HepG2 (cell line): ENCODE data around the gene SLC45A3. TPM values are rescaled to one million over a fixed set of nuclear protein-coding genes. Genes with fewer than 3 reads are reported as not detected.

ENCODE experiments used
- ATAC-seq: fragments of 200-7000 bp; cut with Tn5 transposase; 3 replicates; pipeline ENCODE4 v1.9.1; 2020; ENCODE audit warnings: mild to moderate bottlenecking, moderate library complexity
- BruUV-seq: library from RNA; stranded (reverse); fragments of 400-500 nt; replicated peaks from 2 replicates; lab custom pipeline; 2021; lab: Mats Ljungman, UMichigan
- CTCF ChIA-PET: fragments of 300-600 bp; formaldehyde crosslinking; extraction: SDS; loops from one replicate; lab custom pipeline; 2021; ENCODE audit warnings: low total read pairs, inconsistent platforms, low intra/inter-chr PET ratio; lab: Yijun Ruan, JAX
- POLR2A ChIA-PET: fragments of 350-600 bp; sonication (Branson Sonifier 250); formaldehyde crosslinking; loops from one replicate; lab custom pipeline; 2020; ENCODE audit warnings: antibody characterized with exemption, inconsistent platforms; lab: Yijun Ruan, JAX
- DNase-seq: peaks from one replicate; pipeline ENCODE4 v3.0.0-alpha.2; 2015; ENCODE audit warnings: low spot score
- FAIRE-seq: peaks from 3 replicates; lab custom pipeline; 2011; peaks lifted over from hg19 to GRCh38; lab: Jason Lieb, UNC
- H2AFZ ChIP-seq: one replicate; pipeline ENCODE4 v1.6.1; 2011; ENCODE audit warnings: low read length, inconsistent platforms
- H3K27ac ChIP-seq: fragments of 300-600 bp; 3 replicates; pipeline ENCODE4 v1.8.0; 2011; ENCODE audit warnings: mixed run types, mild to moderate bottlenecking, mixed read lengths, low read length, inconsistent platforms; ENCODE audit not compliant: insufficient read depth; ENCODE audit errors: extremely low read length
- H3K27me3 ChIP-seq, 2 experiments: fragments of 200-600 bp in 1 of 2; 2 replicates in 1 of 2; 3 replicates in 1 of 2; pipeline versions ENCODE4 v1.6.0 to v1.8.0; 2011; ENCODE audit warnings: low read length in 2 of 2, mild to moderate bottlenecking in 2 of 2, moderate library complexity in 2 of 2, inconsistent platforms in 1 of 2; ENCODE audit not compliant: insufficient read depth in 2 of 2, control insufficient read depth in 1 of 2
- H3K36me3 ChIP-seq, 2 experiments: fragments of 200-600 bp in 1 of 2; replicated peaks in 1 of 2; 2 replicates in 1 of 2; 3 replicates in 1 of 2; pipeline versions ENCODE4 v1.5.1 to v1.8.0; 2011; ENCODE audit warnings: low read length in 2 of 2, inconsistent platforms in 1 of 2; ENCODE audit not compliant: insufficient read depth in 2 of 2, control insufficient read depth in 1 of 2
- H3K4me1 ChIP-seq: 2 replicates; pipeline ENCODE4 v1.5.1; 2012; ENCODE audit warnings: low read length, inconsistent platforms; ENCODE audit not compliant: insufficient read depth
- H3K4me2 ChIP-seq: 2 replicates; pipeline ENCODE4 v1.6.0; 2011; ENCODE audit warnings: low read depth, low read length, inconsistent platforms
- H3K4me3 ChIP-seq, 3 experiments: fragments of 200-600 bp in 1 of 3; sonication (generic), shearing (Covaris generic) in 1 of 3; replicated peaks in 1 of 3; 2 replicates each; pipeline ENCODE4 v1.5.1; 2011 to 2016; ENCODE audit warnings: low read length in 3 of 3, inconsistent platforms in 2 of 3, low read depth in 2 of 3, mild to moderate bottlenecking in 2 of 3, control low read depth in 1 of 3, mixed read lengths in 1 of 3; ENCODE audit not compliant: insufficient read depth in 1 of 3
- H3K79me2 ChIP-seq: one replicate; pipeline ENCODE4 v1.6.1; 2011; ENCODE audit warnings: low read length, inconsistent platforms; ENCODE audit not compliant: insufficient read depth
- H3K9ac ChIP-seq: 2 replicates; pipeline ENCODE4 v1.6.0; 2011; ENCODE audit warnings: mild to moderate bottlenecking, low read depth, low read length, inconsistent platforms; ENCODE audit not compliant: insufficient read depth
- H3K9me3 ChIP-seq: 2 replicates; pipeline ENCODE4 v1.5.1; 2012; ENCODE audit warnings: mild to moderate bottlenecking, low read length
- H4K20me1 ChIP-seq: 2 replicates; pipeline ENCODE4 v1.6.0; 2011; ENCODE audit warnings: inconsistent platforms, mild to moderate bottlenecking, low read length, moderate library complexity; ENCODE audit not compliant: insufficient read depth
- CENPX ChIP-seq: sonication (generic); formaldehyde crosslinking; IDR thresholded peaks from 2 replicates; pipeline ENCODE4 v1.9.0; 2021; ENCODE audit warnings: mild to moderate bottlenecking, missing genetic modification reagents, moderate library complexity
- DPF2 ChIP-seq: sonication (generic); formaldehyde crosslinking; IDR thresholded peaks from 2 replicates; pipeline ENCODE4 v1.4.0; 2020; ENCODE audit warnings: mild to moderate bottlenecking, low read depth, missing genetic modification reagents, borderline replicate concordance
- GTF3A ChIP-seq: sonication (generic); formaldehyde crosslinking; conservative IDR thresholded peaks from 2 replicates; pipeline ENCODE4 v1.4.0; 2020; ENCODE audit warnings: mild to moderate bottlenecking, missing genetic modification reagents
- HNRNPH1 ChIP-seq: fragments of 200-400 bp; formaldehyde crosslinking; optimal IDR thresholded peaks from 2 replicates; pipeline ENCODE3; 2017; ENCODE audit warnings: mild to moderate bottlenecking, low read depth, low read length
- JUNB ChIP-seq: sonication (generic); formaldehyde crosslinking; IDR thresholded peaks from 2 replicates; pipeline ENCODE4 v1.8.0; 2022; ENCODE audit warnings: missing genetic modification reagents, mild to moderate bottlenecking, borderline replicate concordance
- KMT2A ChIP-seq: sonication (generic); formaldehyde crosslinking; IDR thresholded peaks from 2 replicates; pipeline ENCODE4 v1.4.0; 2020; ENCODE audit warnings: missing genetic modification reagents
- PCBP2 ChIP-seq: fragments of 200-400 bp; formaldehyde crosslinking; optimal IDR thresholded peaks from 2 replicates; pipeline ENCODE3; 2018; ENCODE audit warnings: low read length, low read depth; ENCODE audit not compliant: poor library complexity, severe bottlenecking
- POLR2AphosphoS2 ChIP-seq: IDR thresholded peaks from 2 replicates; pipeline ENCODE4 v1.6.1; 2011; ENCODE audit warnings: low read depth, low read length, improper control_type of control experiment
- RARG ChIP-seq: sonication (generic); formaldehyde crosslinking; IDR thresholded peaks from 2 replicates; pipeline ENCODE4 v1.4.0; 2020; ENCODE audit warnings: low read depth, mild to moderate bottlenecking, missing genetic modification reagents
- SIN3B ChIP-seq: fragments of 150-350 bp; IDR thresholded peaks from 2 replicates; pipeline ENCODE4 v1.6.1; 2014; ENCODE audit warnings: low read length
- SNAPC5 ChIP-seq: sonication (generic); formaldehyde crosslinking; IDR thresholded peaks from 2 replicates; pipeline ENCODE4 v1.8.1; 2023; ENCODE audit warnings: mild to moderate bottlenecking, missing genetic modification reagents, borderline replicate concordance
- TFAP4 ChIP-seq: sonication (generic); IDR thresholded peaks from 2 replicates; pipeline ENCODE4 v1.6.1; 2016; ENCODE audit warnings: low read depth, borderline replicate concordance
- XBP1 ChIP-seq: sonication (generic); formaldehyde crosslinking; IDR thresholded peaks from 2 replicates; pipeline ENCODE4 v1.5.0; 2020; ENCODE audit warnings: missing genetic modification reagents
- ZNF225 ChIP-seq: sonication (generic); formaldehyde crosslinking; IDR thresholded peaks from 2 replicates; pipeline ENCODE4 v1.4.0; 2020; ENCODE audit warnings: mild to moderate bottlenecking, missing genetic modification reagents
- ZNF484 ChIP-seq: sonication (generic); formaldehyde crosslinking; IDR thresholded peaks from 2 replicates; pipeline ENCODE4 v1.5.1; 2020; ENCODE audit warnings: mild to moderate bottlenecking, low read depth, missing genetic modification reagents, borderline replicate concordance
- ZNF503 ChIP-seq: sonication (generic); formaldehyde crosslinking; IDR thresholded peaks from 2 replicates; pipeline ENCODE4 v1.4.0; 2020; ENCODE audit warnings: missing genetic modification reagents
- ZNF550 ChIP-seq: sonication (generic); formaldehyde crosslinking; IDR thresholded peaks from 2 replicates; pipeline ENCODE4 v1.4.0; 2020; ENCODE audit warnings: mild to moderate bottlenecking, missing genetic modification reagents, borderline replicate concordance
- WGBS: methylation state at CpG from one replicate; pipeline ENCODE4 v1.1.6; 2017; ENCODE audit warnings: low lambda C conversion rate; 5-methylcytosine and 5-hydroxymethylcytosine counted together
- in situ Hi-C: cut with HindIII; loops from 2 replicates; pipeline ENCODE4 v1.10.0; 2017; ENCODE audit warnings: low pct_unique_long_range_greater_than_20kb; ENCODE audit not compliant: extremely low pct_ligation_motif_present
- intact Hi-C: fragments of 100-400 bp; cut with micrococcal nuclease; formaldehyde crosslinking; loops from one replicate; pipeline ENCODE4 v1.10.0; 2022; ENCODE audit not compliant: unreplicated experiment
- polyA plus RNA-seq, 8 experiments: library from polyadenylated mRNA; depleted of rRNA in 3 of 8; stranded (reverse) in 7 of 8; unstranded in 1 of 8; fragments of >200 nt; fragmentation: Illumina TruSeq in 4 of 8; extraction: Trizol in 4 of 8; gene quantifications; 2 replicates each; pipeline versions ENCODE4 v1.2.1 to v1.2.3, GENCODE V29; 2011 to 2016; ENCODE audit warnings: low read depth in 4 of 8, missing spikeins in 1 of 8, mixed read lengths in 1 of 8; ENCODE audit not compliant: insufficient read depth in 1 of 8
- total RNA-seq, 5 experiments: library from RNA; depleted of rRNA; stranded (reverse); fragments of >200 nt; fragmentation: Illumina TruSeq; extraction: Trizol; gene quantifications; 2 replicates each; pipeline ENCODE4 v1.2.3, GENCODE V29; 2016; ENCODE audit warnings: low read depth in 1 of 5
- TF ChIP-seq, protein P1 (sequence below): sonication (generic); formaldehyde crosslinking; IDR thresholded peaks from 2 replicates; pipeline ENCODE4 v1.5.0; 2020; ENCODE audit warnings: missing genetic modification reagents
- TF ChIP-seq, protein P2 (sequence below): sonication (generic); formaldehyde crosslinking; IDR thresholded peaks from 2 replicates; pipeline ENCODE4 v1.4.0; 2020; ENCODE audit warnings: missing genetic modification reagents, low read depth, mild to moderate bottlenecking, borderline replicate concordance

The SLC45A3 gene
- total and polyA plus RNA-seq, 2 of the 13 experiments (the other 11 are each of a cell fraction or from before 2014, with no cell fraction given) = 3.4 to 4.1 TPM

DNA sequence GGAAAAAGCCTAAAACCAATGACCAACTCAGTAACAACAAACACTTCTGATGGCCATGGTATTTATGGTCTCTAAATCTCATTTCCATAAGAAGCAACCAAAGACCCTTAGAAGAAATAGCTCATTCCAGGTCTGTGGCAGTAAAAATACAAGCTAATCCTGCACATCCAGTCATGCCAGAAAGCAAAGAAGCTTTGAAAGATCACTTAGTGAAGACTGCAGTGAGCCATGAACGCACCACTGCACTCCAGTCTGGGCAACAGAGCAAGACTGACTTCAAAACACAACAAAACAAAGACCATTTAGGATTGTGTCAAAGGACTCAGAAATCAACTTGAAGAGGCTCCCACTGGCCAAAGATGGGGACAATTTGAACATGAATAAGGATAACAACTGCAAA, 30.1 kb downstream of the SLC45A3 start (continued):
- no peak for TF ChIP-seq TFAP4
- no peak for TF ChIP-seq JUNB
- TF ChIP-seq POLR2AphosphoS2 = no peak
- no peak for TF ChIP-seq ZNF550 (CRISPR knock-in tag)
- TF ChIP-seq, protein P1, sequence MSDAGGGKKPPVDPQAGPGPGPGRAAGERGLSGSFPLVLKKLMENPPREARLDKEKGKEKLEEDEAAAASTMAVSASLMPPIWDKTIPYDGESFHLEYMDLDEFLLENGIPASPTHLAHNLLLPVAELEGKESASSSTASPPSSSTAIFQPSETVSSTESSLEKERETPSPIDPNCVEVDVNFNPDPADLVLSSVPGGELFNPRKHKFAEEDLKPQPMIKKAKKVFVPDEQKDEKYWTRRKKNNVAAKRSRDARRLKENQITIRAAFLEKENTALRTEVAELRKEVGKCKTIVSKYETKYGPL (CRISPR knock-in tag) = no peak
- TF ChIP-seq ZNF484 (CRISPR knock-in tag) = no peak
- TF ChIP-seq ZNF503 (CRISPR knock-in tag) = no peak

DNA sequence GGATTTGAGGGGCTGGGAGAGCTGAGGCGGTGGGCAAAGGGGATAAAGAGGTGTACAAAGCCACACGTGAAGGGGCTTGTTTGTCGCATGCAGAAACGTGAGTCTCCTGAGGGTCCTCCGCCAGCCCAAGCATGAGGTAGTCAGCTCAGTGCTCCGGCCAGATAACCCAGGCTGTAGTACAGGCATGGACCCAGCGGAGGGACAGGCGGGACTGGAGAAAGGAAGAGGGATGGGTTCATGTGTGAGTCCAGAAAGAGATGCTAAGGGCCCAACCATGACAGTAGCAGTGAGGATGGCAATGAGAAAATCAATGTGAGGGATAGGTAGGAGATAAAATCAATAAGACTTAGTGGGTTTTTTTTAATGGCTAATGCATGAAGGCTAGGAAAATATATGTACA, 34.8 kb downstream of the SLC45A3 start:
- Histone ChIP-seq H3K9ac (no peak overlapping the region), H4K20me1 (no peaks in the 10 kb centered on the region), H3K27ac (no peak overlapping the region), H3K4me3 (no peak overlapping the region), H3K4me1 (peaks cover 56% of the 10 kb centered on the region), H3K36me3 (no peaks in the 10 kb centered on the region), H2AFZ (no peak overlapping the region), H3K79me2 (no peaks in the 10 kb centered on the region), H3K9me3 (no peaks in the 10 kb centered on the region), H3K4me2 (no peak overlapping the region), H3K27me3 (no peaks in the 10 kb centered on the region)
- WGBS = 93% methylated on average over 8 of the region's 8 CpGs
- in situ Hi-C loops (no loop called here), intact Hi-C loops (no loop called here)
- DNase-seq (no peak), FAIRE-seq (no peak), ATAC-seq (peak; percentile 45; the same call in 2 of the 3 replicates)
- ChIA-PET POLR2A (interaction anchor here (5.9 kb wide), 1 partner anchor 14 kb away, joined by 34 read pairs; the partner anchor contains the start of gene ELK4), CTCF (interaction anchor here (0.6 kb wide), 1 partner anchor 30 kb away, joined by 3 read pairs; no protein-coding TSS in a partner anchor)
- no TSS peak for BruUV-seq
- no peak for TF ChIP-seq HNRNPH1
- no peak for TF ChIP-seq GTF3A
- TF ChIP-seq SNAPC5 (CRISPR knock-in tag) = no peak
- no peak for TF ChIP-seq CENPX
- TF ChIP-seq, protein P2, sequence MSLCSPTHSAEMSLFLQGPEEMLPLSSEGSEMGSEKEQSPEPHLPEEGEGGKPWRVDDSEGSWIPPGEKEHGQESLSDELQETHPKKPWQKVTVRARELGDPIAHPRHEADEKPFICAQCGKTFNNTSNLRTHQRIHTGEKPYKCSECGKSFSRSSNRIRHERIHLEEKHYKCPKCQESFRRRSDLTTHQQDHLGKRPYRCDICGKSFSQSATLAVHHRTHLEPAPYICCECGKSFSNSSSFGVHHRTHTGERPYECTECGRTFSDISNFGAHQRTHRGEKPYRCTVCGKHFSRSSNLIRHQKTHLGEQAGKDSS = no peak
- TF ChIP-seq KMT2A (CRISPR knock-in tag) = no peak
- no peak for TF ChIP-seq PCBP2
- no peak for TF ChIP-seq ZNF225
- TF ChIP-seq RARG (CRISPR knock-in tag) = no peak
- TF ChIP-seq SIN3B = no peak
- no peak for TF ChIP-seq XBP1 (CRISPR knock-in tag)
- no peak for TF ChIP-seq DPF2 (CRISPR knock-in tag)
